GM18861 (cell line): ENCODE measurements around the gene ARHGAP19.

ENCODE experiments used
- ATAC-seq: cut with Tn5 transposase; IDR thresholded peaks from one replicate; pipeline ENCODE4 v1.9.1; 2021; ENCODE audit not compliant: unreplicated experiment

Gene ARHGAP19

GRCh38 chr10:97197030-97197500, 95.4 kb downstream of the ARHGAP19 start:
- ATAC-seq, result no peak

DNA sequence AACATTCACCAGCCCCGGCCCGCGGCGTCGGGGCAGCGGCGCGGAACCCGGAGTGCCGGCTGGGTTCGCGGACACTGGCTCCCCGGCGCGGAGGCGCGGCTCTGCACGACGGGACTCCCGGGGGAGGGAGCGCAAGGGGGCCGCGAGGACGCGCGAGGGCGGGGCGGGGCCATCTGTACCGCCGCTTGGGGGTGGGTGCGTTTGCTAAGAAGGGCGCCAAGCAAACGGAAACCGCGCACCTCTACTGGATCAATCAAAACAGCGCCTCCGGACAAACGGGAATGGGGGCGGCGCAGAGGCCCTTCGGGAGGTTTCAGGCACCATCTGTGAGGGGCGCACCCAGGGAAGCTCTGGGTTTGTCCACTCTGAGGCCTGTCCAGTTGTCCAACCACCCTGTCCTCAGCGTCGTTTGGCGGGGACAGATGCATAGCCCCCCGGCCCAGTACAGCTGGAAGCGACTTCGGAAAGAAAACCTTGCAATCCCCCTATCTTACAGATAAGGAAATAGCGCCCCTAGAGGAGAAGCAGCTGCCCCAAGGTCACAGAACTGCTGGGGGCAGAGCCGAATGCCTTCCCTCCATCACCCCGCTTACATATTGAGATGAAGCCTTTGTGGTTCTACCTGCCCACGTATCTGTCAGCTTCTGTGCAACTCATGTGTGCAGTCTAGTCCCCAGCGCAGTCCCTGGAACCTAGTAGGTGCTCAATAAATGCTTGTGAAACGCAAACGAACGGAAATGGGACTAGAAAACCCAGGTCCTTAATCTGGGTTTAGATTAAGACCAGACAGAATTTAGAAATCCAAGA, 96.0 kb downstream of the ARHGAP19 start:
- no peak for ATAC-seq

- no peak for ATAC-seq
Measured at GRCh38 chr10:97195706-97196222, 96.7 kb downstream of the ARHGAP19 start.

DNA sequence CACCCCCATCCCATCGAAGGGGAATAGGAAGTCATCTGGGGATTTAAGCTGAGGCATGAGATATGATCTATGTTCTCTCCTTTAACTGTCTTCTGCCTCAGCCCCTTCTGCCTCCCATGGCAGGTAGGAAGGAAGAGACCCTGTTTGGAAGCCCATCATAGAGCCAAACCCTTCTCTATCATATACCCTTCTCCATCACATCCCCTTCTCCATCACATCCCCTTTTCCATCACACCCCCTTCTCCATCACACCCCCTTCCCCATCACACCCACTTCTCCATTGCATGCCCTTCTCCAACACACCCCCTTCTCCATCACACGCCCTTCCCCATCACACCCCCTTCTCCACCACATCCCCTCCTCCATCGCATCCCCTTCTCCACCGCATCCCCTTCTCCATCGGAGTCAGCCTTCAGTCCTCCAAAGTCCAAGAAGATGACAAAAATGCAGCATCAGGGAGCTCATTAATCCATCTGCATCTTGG, 99.4 kb downstream of the ARHGAP19 start:
- no peak for ATAC-seq

DNA sequence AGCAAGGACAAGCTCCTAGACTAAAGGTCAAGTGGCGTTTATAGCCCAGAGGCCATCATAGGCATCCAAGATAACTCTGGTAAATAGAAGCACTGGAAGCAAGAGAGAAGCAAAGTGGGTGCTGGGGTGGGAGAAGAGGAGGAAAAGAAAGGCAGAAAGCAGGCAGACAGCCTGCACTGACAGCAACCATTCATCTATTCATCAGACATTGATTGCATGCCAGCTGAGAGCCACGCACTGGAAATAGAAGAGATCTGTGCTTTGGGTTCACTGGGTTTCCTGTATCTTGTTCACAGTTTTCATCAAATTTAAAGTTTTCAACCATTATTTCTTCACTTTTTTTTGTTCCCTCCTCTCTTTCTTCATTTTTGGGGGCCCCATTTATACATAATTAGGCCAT, 102.0 kb downstream of the ARHGAP19 start:
- ATAC-seq, result no peak

- ATAC-seq, result no peak
Measured at GRCh38 chr10:97188261-97188711, 104.2 kb downstream of the ARHGAP19 start.

- no peak for ATAC-seq
Measured at GRCh38 chr10:97186911-97187310, 105.5 kb downstream of the ARHGAP19 start.

GRCh38 chr10:97185326-97186058, 106.9 kb downstream of the ARHGAP19 start, which contains the start of gene SLIT1:
SLIT1 (minus strand) TSS chr10:97185959; CDS start chr10:97185674, 285 bp downstream.
- ATAC-seq, result no peak

- ATAC-seq, result no peak
Measured at GRCh38 chr10:97184971-97185325, 107.5 kb downstream of the ARHGAP19 start.

- no peak for ATAC-seq
Measured at GRCh38 chr10:97183314-97183713, 109.1 kb downstream of the ARHGAP19 start.

GRCh38 chr10:97182288-97182990, 110.0 kb downstream of the ARHGAP19 start:
- no peak for ATAC-seq

DNA sequence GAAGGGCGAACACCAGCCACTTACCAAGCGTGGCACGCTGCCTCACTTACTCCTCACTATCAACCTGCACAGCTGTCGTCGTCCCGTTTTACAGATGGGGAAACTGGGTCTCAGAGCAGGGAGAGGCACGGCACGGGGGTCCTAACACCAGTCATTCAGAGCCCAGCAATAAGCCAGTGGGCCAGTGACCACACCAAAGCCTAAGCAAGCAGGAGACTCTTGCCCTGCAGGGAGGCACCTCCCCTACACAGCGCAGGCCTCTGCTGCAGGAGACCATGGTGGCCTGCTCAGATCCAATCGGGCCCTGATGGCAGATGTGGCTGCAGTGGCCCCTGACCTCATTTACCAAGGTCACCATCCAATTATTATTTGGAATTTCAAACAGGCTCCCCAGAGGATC, 111.5 kb downstream of the ARHGAP19 start:
- no peak for ATAC-seq

DNA sequence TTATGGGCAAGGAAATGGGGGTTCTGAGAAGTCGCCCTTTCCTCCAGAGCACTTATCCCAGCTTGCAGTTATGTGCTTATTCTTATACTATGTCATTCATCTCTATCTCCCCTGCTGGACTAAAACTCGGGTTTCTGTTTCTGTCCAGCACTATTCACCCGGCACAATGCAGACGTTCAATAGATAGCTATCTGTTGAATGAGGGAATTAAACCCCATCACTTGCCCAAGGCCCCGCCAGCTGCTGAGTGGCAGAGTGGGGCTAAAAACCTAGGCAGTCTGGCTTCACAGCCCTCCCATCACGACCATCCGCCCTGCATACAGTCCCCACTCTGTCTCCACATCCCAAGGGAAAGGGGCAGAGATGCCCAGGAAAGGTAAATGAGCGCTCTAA, 112.1 kb downstream of the ARHGAP19 start:
- no peak for ATAC-seq

- ATAC-seq, result no peak
Measured at GRCh38 chr10:97179731-97180362, 112.6 kb downstream of the ARHGAP19 start.

- no peak for ATAC-seq
Measured at GRCh38 chr10:97179311-97179710, 113.1 kb downstream of the ARHGAP19 start.

GRCh38 chr10:97178074-97178473, 114.4 kb downstream of the ARHGAP19 start:
- no peak for ATAC-seq

- ATAC-seq, result no peak
Measured at GRCh38 chr10:97176226-97176625, 116.2 kb downstream of the ARHGAP19 start.

- ATAC-seq, result no peak
Measured at GRCh38 chr10:97175586-97175985, 116.9 kb downstream of the ARHGAP19 start.

DNA sequence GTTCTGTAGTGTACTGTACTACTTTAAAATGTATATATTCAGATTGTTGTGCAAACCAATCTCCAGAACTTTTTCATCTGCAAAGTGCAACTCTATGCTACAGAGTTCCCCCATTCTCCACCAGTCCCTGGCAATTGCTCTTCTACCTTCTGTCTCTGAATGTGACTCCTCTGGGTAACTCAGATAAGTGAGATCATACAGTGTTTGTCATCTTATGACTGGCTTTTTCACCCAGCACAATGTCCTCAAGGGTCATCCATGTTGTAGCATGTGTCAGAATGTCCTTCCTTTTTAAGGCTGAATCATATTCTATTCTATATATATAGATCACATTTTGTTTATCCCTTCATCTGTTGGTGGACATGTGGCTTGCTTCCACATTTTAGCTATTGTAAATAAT, 117.5 kb downstream of the ARHGAP19 start:
- ATAC-seq, result no peak

DNA sequence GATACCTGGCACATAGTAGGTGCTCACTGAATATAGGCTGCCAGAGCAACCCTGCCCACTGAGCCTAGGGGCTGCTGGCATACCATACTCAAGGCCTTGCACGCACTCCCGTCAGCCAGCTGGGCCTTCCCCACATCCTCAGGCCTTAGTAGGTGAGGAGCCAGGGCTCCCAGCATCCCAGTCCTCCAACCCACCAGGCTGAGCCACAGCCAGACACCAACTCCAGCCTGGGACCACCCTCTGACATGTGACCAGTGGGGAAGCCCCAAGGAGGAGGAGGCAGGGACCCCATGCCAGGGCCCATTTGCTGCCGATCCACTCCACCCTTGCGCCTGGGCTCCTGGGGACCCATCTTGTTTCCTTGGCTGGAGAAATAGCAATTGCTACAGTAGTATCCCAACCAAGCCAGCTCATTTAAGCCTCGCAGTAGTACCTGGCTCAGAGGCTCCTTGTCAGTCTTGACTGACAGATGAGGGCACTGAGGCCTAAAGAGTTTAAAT, 118.1 kb downstream of the ARHGAP19 start:
- ATAC-seq, result no peak
